Activated naive CD4-positive, alpha-beta T cell treated with anti-CD3 and anti-CD28 coated beads for 36 hours (primary cell): ENCODE measurements around the gene C15orf40. TPM values are rescaled to one million over a fixed set of nuclear protein-coding genes. Genes with fewer than 3 reads are reported as not detected.
"Not testable (repeated sequence)": the region's sequence is repeated elsewhere in the genome, so short reads cannot be mapped to it uniquely, and the experiment has no call there.

ENCODE experiments used
- CTCF ChIA-PET: fragments of 350-600 bp; sonication (Branson Sonifier 250); formaldehyde crosslinking; loops from one replicate; lab custom pipeline; 2021; ENCODE audit warnings: antibody characterized with exemption; lab: Charles Lee
- DNase-seq: peaks from one replicate; pipeline ENCODE4 v3.0.0-alpha.2; 2020
- H3K27ac Mint-ChIP-seq: one replicate; pipeline ENCODE4 v1.8.0; 2021; ENCODE audit warnings: mild to moderate bottlenecking, mixed read lengths
- H3K27me3 Mint-ChIP-seq: one replicate; pipeline ENCODE4 v1.8.0; 2021; ENCODE audit warnings: low read depth, mixed read lengths
- H3K36me3 Mint-ChIP-seq: one replicate; pipeline ENCODE4 v1.8.0; 2021; ENCODE audit warnings: low read depth, mixed read lengths
- H3K4me1 Mint-ChIP-seq: one replicate; pipeline ENCODE4 v1.8.0; 2021; ENCODE audit warnings: low read depth, mixed read lengths
- H3K4me3 Mint-ChIP-seq: one replicate; pipeline ENCODE4 v1.8.0; 2021; ENCODE audit warnings: mild to moderate bottlenecking, moderate library complexity, mixed read lengths
- H3K9me3 Mint-ChIP-seq: one replicate; pipeline ENCODE4 v1.8.0; 2021; ENCODE audit warnings: mixed read lengths
- intact Hi-C: fragments of 100-400 bp; cut with micrococcal nuclease; formaldehyde crosslinking; loops from one replicate; pipeline ENCODE4 v1.15.1; 2023
- total RNA-seq, 2 experiments: library from RNA; stranded (reverse); gene quantifications; one replicate each; pipeline ENCODE4 v1.2.3, GENCODE V29; 2021

The C15orf40 gene
- total RNA-seq, 2 experiments from 2014 or later = 20.6 to 21.7 TPM

DNA sequence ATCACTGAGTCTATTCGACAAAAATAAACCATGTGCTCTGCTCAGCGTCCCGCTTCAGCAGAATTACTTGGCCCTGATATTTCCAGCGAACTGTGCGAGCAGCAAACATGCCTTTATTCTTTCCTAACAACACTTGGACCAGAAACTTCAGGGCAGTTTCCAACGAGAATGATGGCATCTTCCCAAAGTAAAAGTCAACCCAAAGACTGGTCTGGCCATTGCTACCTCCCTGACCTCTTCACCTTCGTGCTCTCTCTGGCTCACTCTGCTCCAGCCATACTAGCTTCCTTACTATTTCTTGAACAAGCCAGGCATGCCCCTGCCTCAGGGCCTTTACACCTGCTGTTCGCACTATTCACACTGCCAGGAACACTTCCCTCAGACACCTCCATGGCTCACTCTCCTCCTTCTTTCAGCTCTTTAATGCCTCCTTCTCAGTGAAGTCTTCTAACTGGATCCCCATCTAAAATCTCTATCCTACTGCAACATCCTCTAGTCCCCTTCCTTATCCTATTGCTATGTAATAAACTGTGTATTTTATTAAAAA is 65.2 kb downstream of the C15orf40 start:
- Mint-ChIP-seq H3K27me3 (peaks cover 7% of the 10 kb centered on the region), H3K4me1 (no peaks in the 10 kb centered on the region), H3K27ac (no peak overlapping the region), H3K36me3 (no peaks in the 10 kb centered on the region), H3K9me3 (no peaks in the 10 kb centered on the region), H3K4me3 (no peak overlapping the region)
- CTCF ChIA-PET = no interaction called here
- no peak for DNase-seq
- intact Hi-C loops = no loop called here

DNA sequence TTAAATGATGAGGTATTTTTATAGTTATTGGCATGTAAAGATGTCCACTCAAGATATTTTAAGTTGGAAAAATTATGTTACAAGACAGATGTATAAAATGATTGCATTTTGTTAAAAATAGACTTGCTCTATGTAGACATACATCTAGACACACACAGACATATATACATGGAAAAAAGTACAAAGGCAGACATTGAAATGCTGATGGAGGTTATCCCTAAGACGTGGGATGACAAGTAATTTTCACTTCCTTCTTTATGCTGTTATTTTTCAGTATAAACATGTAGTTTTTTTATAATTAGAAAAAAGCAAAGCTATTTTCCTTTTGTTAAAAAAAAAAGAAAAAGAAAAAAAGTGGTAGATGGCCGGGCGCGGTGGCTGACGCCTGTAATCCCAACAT is 66.1 kb downstream of the C15orf40 start:
- H3K4me3 Mint-ChIP-seq = no peak overlapping the region
- no peaks in the 10 kb centered on the region for H3K9me3 Mint-ChIP-seq
- CTCF ChIA-PET = no interaction called here
- no peak for DNase-seq
- intact Hi-C loops = no loop called here
- no peak overlapping the region for H3K27ac Mint-ChIP-seq
- peaks cover 7% of the 10 kb centered on the region for H3K27me3 Mint-ChIP-seq
- H3K4me1 Mint-ChIP-seq = no peaks in the 10 kb centered on the region
- H3K36me3 Mint-ChIP-seq = no peaks in the 10 kb centered on the region

DNA sequence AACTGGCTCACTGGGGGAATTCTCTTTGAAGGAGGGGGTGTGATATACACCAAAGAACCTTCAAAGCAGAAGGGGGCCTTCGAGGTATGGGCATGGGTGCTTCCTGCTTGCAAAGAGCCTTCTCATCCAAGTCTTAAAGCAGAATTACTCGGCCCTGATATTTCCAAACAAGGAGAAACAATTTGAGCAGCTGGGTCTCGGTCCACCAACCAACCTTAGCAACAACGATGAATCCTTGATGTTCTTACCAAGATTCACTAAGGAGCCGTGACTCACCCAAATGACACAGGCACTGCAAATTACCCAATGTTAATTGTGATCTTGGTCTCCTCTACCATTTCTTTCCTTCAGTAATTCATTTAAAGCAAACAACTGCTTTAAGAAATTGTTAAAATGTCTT is 66.6 kb downstream of the C15orf40 start:
- no peak overlapping the region for H3K4me3 Mint-ChIP-seq
- no peaks in the 10 kb centered on the region for H3K4me1 Mint-ChIP-seq
- CTCF ChIA-PET = no interaction called here
- intact Hi-C loops = no loop called here
- H3K27me3 Mint-ChIP-seq = peaks cover 7% of the 10 kb centered on the region
- H3K36me3 Mint-ChIP-seq = no peaks in the 10 kb centered on the region
- no peak overlapping the region for H3K27ac Mint-ChIP-seq
- no peaks in the 10 kb centered on the region for H3K9me3 Mint-ChIP-seq
- DNase-seq = no peak

DNA sequence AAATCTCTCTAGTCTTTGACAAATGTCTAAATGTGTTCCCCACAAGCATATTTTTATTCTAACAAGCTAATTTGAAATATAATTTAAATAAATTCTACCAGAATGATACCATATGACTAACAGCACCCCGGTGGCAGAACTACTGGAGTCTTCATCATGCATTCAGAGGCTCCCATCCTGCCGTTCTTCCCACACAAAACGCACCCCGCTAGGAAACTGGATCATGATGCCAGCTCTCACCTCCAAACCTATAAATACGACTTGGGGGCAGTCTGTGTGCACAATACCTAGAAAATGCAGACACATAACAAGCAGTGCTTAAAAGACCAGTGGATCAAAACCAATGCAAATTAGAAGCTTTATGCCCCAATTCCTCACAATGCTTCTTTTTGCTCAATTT is 67.4 kb downstream of the C15orf40 start:
- H3K4me1 Mint-ChIP-seq = no peaks in the 10 kb centered on the region
- peaks cover 7% of the 10 kb centered on the region for H3K27me3 Mint-ChIP-seq
- H3K9me3 Mint-ChIP-seq = no peaks in the 10 kb centered on the region
- DNase-seq = no peak
- H3K4me3 Mint-ChIP-seq = no peak overlapping the region
- no peak overlapping the region for H3K27ac Mint-ChIP-seq
- intact Hi-C loops = no loop called here
- CTCF ChIA-PET = interaction anchor here (0.7 kb wide), 1 partner anchor 29 kb away, joined by 3 read pairs; no protein-coding TSS in a partner anchor
- no peaks in the 10 kb centered on the region for H3K36me3 Mint-ChIP-seq

DNA sequence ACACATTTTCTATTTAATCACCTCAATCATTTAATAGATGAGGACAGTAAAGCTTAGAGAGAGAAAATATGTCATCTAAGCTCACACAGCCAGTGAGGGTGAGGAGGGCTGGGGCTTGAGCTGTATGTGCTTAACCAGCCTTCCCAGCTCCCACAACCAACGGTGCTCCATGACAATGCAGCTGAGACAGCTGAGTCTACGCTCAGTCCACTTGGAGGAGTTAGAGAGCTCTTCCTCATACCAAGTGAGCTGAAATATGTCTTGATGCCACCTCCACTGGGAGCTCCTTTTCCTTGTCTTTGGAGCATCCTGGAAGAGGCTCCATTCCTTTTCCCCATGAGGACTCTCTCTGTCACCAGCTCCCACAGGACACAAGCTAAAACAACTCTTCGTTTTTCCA is 68.3 kb downstream of the C15orf40 start:
- no peaks in the 10 kb centered on the region for H3K4me1 Mint-ChIP-seq
- intact Hi-C loops = no loop called here
- CTCF ChIA-PET = interaction anchor here (0.7 to 1.3 kb wide), 2 partner anchors 29 to 57 kb away, joined by 3 read pairs; no protein-coding TSS in a partner anchor
- H3K36me3 Mint-ChIP-seq = no peaks in the 10 kb centered on the region
- H3K27me3 Mint-ChIP-seq = peaks cover 7% of the 10 kb centered on the region
- H3K27ac Mint-ChIP-seq = no peak overlapping the region
- DNase-seq = no peak
- H3K9me3 Mint-ChIP-seq = no peaks in the 10 kb centered on the region
- no peak overlapping the region for H3K4me3 Mint-ChIP-seq

DNA sequence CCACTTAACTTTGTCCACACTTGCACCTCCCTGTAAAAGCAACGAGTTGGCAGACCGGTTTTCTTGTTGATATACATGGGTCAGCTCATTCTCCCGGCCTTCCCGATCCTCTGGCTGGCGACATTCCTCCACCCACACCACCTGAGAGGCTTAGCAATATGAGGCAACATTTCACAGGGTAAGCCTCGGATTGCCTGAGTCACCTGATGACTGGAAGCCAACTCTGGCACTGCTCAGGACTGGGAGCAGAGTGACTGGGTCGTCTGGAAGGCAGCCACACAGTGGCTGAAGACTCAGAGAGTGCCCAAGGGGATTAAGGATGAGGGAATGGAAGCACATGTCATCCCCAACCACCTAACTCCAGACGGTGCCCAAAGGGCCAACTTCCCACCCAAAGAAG is 68.7 kb downstream of the C15orf40 start:
- Mint-ChIP-seq H3K4me1 (no peaks in the 10 kb centered on the region), H3K9me3 (no peaks in the 10 kb centered on the region), H3K36me3 (no peaks in the 10 kb centered on the region), H3K4me3 (no peak overlapping the region), H3K27ac (no peak overlapping the region), H3K27me3 (peaks cover 7% of the 10 kb centered on the region)
- intact Hi-C loops = no loop called here
- CTCF ChIA-PET = interaction anchor here (1.3 kb wide), 1 partner anchor 57 kb away, joined by 3 read pairs; no protein-coding TSS in a partner anchor
- no peak for DNase-seq

DNA sequence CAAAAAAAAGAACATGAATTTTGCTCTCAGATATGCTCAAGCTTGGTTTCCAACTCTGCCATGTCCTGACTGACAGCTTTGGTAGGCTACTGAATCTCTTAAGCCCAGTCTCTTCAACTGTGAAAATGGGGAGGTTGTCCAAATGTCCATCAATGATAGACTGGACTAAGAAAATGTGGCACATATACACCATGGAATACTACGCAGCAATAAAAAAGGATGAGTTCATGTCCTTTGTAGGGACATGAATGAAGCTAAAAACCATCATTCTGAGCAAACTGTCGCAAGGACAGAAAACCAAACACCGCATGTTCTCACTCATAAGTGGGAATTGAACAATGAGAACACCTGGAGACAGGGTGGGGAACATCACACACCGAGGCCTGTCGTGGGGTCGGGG is 71.8 kb downstream of the C15orf40 start:
- H3K4me1 Mint-ChIP-seq, DNase-seq, H3K27ac Mint-ChIP-seq, H3K4me3 Mint-ChIP-seq, CTCF ChIA-PET, intact Hi-C loops, H3K9me3 Mint-ChIP-seq, H3K27me3 Mint-ChIP-seq, H3K36me3 Mint-ChIP-seq: not testable (repeated sequence)

Other genes starting within 250 kb of the C15orf40 start
- gene FSD2, start 205.6 kb downstream of the C15orf40 start, total RNA-seq = not detected
- gene WHAMM, start 202.0 kb downstream of the C15orf40 start, total RNA-seq = 1 to 10 TPM; 3.7 to 5.7 TPM
- 1 to 10 TPM; 2.3 to 2.8 TPM for gene HOMER2, start 58.9 kb downstream of the C15orf40 start, total RNA-seq
- gene RAMAC, start 25.4 kb downstream of the C15orf40 start, total RNA-seq = 10 to 100 TPM; 15.3 to 15.6 TPM
- gene BTBD1, start 55.6 kb upstream of the C15orf40 start, total RNA-seq = 10 to 100 TPM; 45.2 to 46.1 TPM
- gene TM6SF1, start 96.0 kb upstream of the C15orf40 start, total RNA-seq = 1 to 10 TPM; 1.7 to 3.4 TPM
- 1 to 10 TPM; 5.9 to 8.1 TPM for gene HDGFL3, start 196.2 kb upstream of the C15orf40 start, total RNA-seq